Endodermal cell (in vitro differentiated cells): ENCODE results near the gene KLHL22. TPM values are rescaled to one million over a fixed set of nuclear protein-coding genes. Genes with fewer than 3 reads are reported as not detected.

Experiments used
- DNase-seq: peaks from one replicate; pipeline ENCODE4 v3.0.0-alpha.2; 2017
- H3K27ac ChIP-seq: 2 replicates; pipeline ENCODE4 v1.5.1; 2013; ENCODE audit warnings: mild to moderate bottlenecking, low read depth, low read length, moderate library complexity
- H3K27me3 ChIP-seq: 2 replicates; pipeline ENCODE4 v1.6.1; 2013; ENCODE audit warnings: mild to moderate bottlenecking, low read length, moderate library complexity; ENCODE audit not compliant: insufficient read depth, control insufficient read depth, poor library complexity, severe bottlenecking
- H3K36me3 ChIP-seq: 2 replicates; pipeline ENCODE4 v1.7.0; 2013; ENCODE audit warnings: mild to moderate bottlenecking, low read length, moderate library complexity; ENCODE audit not compliant: control insufficient read depth, insufficient read depth
- H3K4me1 ChIP-seq: one replicate; pipeline ENCODE4 v1.7.0; 2013; ENCODE audit warnings: low read length; ENCODE audit not compliant: control insufficient read depth, insufficient read depth
- H3K4me3 ChIP-seq: 2 replicates; pipeline ENCODE4 v1.5.1; 2013; ENCODE audit warnings: mild to moderate bottlenecking, low read length, moderate library complexity
- H3K9ac ChIP-seq: 2 replicates; pipeline ENCODE4 v1.6.1; 2013; ENCODE audit warnings: mild to moderate bottlenecking, low read length, moderate library complexity; ENCODE audit not compliant: poor library complexity, severe bottlenecking; ENCODE audit errors: extremely low read depth
- H3K9me3 ChIP-seq: 2 replicates; pipeline ENCODE4 v1.6.1; 2013; ENCODE audit warnings: mild to moderate bottlenecking, low read length, moderate library complexity; ENCODE audit not compliant: control insufficient read depth
- H3K27ac Mint-ChIP-seq: 2 replicates; pipeline ENCODE4 v1.8.0; 2020; ENCODE audit warnings: mixed read lengths
- H3K27me3 Mint-ChIP-seq: 2 replicates; pipeline ENCODE4 v1.8.0; 2021; ENCODE audit warnings: mild to moderate bottlenecking, mixed read lengths; ENCODE audit not compliant: insufficient read depth
- H3K36me3 Mint-ChIP-seq: 2 replicates; pipeline ENCODE4 v1.8.0; 2020; ENCODE audit warnings: low read depth, mixed read lengths
- H3K4me1 Mint-ChIP-seq: 2 replicates; pipeline ENCODE4 v1.8.0; 2020; ENCODE audit warnings: mixed read lengths
- H3K4me3 Mint-ChIP-seq: 2 replicates; pipeline ENCODE4 v1.8.0; 2020; ENCODE audit warnings: mild to moderate bottlenecking, moderate library complexity, mixed read lengths
- H3K9me3 Mint-ChIP-seq: 2 replicates; pipeline ENCODE4 v1.8.0; 2020; ENCODE audit warnings: mild to moderate bottlenecking, mixed read lengths
- WGBS, 2 experiments: methylation state at CpG; one replicate each; pipeline versions ENCODE4 v1.1.5 to v1.1.7; 2013; ENCODE audit warnings: missing lambda C conversion rate in 2 of 2, mixed read lengths in 1 of 2; ENCODE audit not compliant: insufficient coverage in 1 of 2, insufficient read length in 1 of 2; 5-methylcytosine and 5-hydroxymethylcytosine counted together
- total RNA-seq, 2 donors: library from RNA; stranded (reverse); fragmentation: NEBNext Ultra II Directional in 1 of 2; extraction: Animal tissue kit (Norgen Biotek cat#: 25700) in 1 of 2; gene quantifications; 2 replicates in 1 of 2; 3 replicates in 1 of 2; pipeline ENCODE4 v1.2.1, GENCODE V29; 2021
- TF ChIP-seq, protein P1 (sequence below): fragments of 200-600 bp; sonication (generic); conservative IDR thresholded peaks from 2 replicates; pipeline ENCODE4 v1.5.0; 2021; ENCODE audit warnings: antibody characterized with exemption, mild to moderate bottlenecking

The KLHL22 gene
- total RNA-seq, 2 donors from 2014 or later: 26.5 to 32.8 TPM

DNA sequence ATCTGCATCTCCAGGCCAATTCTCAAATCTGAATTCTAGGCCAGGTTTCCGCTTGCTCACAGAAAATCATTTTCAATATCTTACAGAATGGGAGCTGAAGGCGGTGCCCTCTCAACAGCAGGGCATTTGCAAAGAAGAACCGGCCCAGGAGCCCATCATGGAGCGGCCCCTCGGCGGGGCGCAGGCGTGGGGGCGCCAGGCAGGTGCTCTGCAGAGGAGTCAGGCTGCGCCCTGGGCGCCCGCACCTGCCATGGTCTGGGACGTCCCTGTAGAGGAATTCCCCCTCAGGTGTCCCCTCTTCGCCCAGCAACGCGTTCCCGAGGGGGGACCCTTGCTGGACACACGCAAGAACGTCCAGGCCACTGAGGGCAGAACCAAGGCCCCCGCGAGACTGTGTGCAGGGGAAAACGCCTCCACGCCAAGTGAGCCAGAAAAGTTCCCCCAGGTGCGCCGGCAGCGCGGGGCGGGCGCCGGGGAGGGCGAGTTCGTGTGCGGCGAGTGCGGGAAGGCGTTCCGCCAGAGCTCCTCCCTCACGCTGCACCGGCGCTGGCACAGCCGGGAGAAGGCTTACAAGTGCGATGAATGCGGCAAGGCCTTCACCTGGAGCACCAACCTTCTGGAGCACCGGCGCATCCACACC, 90.2 kb downstream of the KLHL22 start:
- TF ChIP-seq, protein P1, sequence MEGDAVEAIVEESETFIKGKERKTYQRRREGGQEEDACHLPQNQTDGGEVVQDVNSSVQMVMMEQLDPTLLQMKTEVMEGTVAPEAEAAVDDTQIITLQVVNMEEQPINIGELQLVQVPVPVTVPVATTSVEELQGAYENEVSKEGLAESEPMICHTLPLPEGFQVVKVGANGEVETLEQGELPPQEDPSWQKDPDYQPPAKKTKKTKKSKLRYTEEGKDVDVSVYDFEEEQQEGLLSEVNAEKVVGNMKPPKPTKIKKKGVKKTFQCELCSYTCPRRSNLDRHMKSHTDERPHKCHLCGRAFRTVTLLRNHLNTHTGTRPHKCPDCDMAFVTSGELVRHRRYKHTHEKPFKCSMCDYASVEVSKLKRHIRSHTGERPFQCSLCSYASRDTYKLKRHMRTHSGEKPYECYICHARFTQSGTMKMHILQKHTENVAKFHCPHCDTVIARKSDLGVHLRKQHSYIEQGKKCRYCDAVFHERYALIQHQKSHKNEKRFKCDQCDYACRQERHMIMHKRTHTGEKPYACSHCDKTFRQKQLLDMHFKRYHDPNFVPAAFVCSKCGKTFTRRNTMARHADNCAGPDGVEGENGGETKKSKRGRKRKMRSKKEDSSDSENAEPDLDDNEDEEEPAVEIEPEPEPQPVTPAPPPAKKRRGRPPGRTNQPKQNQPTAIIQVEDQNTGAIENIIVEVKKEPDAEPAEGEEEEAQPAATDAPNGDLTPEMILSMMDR: no peak
- H3K36me3 Mint-ChIP-seq: peaks cover 56% of the 10 kb centered on the region
- no peak overlapping the region for H3K4me3 Mint-ChIP-seq
- no peak overlapping the region for H3K27ac ChIP-seq
- no peak overlapping the region for H3K27ac Mint-ChIP-seq
- no peak overlapping the region for H3K9ac ChIP-seq
- no peaks in the 10 kb centered on the region for H3K27me3 ChIP-seq
- DNase-seq: no peak
- no peaks in the 10 kb centered on the region for H3K4me1 ChIP-seq
- WGBS, 2 experiments: 96 to 98% methylated on average over 31 to 45 of the region's 45 CpGs
- H3K4me3 ChIP-seq: no peak overlapping the region
- H3K36me3 ChIP-seq: peaks cover 47% of the 10 kb centered on the region
- no peaks in the 10 kb centered on the region for H3K27me3 Mint-ChIP-seq
- H3K4me1 Mint-ChIP-seq: no peaks in the 10 kb centered on the region
- H3K9me3 Mint-ChIP-seq: no peaks in the 10 kb centered on the region
- H3K9me3 ChIP-seq: no peaks in the 10 kb centered on the region

DNA sequence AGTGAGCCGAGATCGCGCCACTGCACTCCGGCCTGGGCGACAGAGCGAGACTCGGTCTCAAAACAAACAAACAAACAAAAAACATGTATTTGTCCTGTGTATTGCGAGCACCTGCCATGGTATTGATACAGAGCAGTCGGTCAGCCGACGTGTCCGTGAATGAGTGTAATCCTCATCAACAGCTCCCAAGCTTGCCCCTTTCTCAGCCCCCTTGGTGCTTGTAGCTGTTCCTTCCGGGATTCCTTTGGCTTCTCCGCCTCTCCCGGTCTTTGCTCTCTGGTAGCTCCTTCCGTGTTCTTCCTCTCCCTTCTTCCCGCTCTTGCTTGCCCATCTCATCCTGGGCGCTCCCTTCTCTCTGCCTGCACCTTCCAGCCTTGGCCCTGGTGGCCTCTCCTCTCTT, 90.7 kb downstream of the KLHL22 start:
- Histone ChIP-seq H3K36me3 (peaks cover 50% of the 10 kb centered on the region), H3K27ac (no peak overlapping the region), H3K27me3 (no peaks in the 10 kb centered on the region), H3K9ac (no peak overlapping the region), H3K4me1 (no peaks in the 10 kb centered on the region), H3K4me3 (no peak overlapping the region), H3K9me3 (no peaks in the 10 kb centered on the region)
- peaks cover under 1% of the 10 kb centered on the region for H3K4me1 Mint-ChIP-seq
- H3K27ac Mint-ChIP-seq: no peak overlapping the region
- H3K27me3 Mint-ChIP-seq: no peaks in the 10 kb centered on the region
- peaks cover 55% of the 10 kb centered on the region for H3K36me3 Mint-ChIP-seq
- DNase-seq: peak; percentile 13
- H3K9me3 Mint-ChIP-seq: no peaks in the 10 kb centered on the region
- WGBS, 2 experiments: 95 to 97% methylated on average over 18 of the region's 18 CpGs
- H3K4me3 Mint-ChIP-seq: no peak overlapping the region
- TF ChIP-seq, protein P1: no peak

DNA sequence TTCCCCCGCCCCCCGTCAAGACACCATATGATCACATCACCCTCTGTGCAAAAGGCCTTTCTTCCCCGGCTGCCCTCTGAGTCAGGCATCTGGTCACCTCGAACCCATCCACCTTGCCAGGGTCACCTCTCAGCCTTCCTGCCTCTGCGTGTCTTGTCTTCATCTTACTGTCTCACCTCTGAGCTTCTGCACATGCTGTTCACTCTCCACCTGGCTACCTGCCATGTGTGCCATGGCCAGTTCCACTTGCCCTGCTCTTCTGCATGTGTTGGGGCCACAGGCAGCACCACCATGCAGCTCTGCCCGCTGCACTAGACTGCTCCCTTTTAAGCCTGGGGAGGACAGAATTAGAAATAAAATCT, 91.8 kb downstream of the KLHL22 start:
- no peaks in the 10 kb centered on the region for H3K9me3 ChIP-seq
- no peaks in the 10 kb centered on the region for H3K27me3 Mint-ChIP-seq
- H3K36me3 ChIP-seq: peaks cover 50% of the 10 kb centered on the region
- peaks cover 50% of the 10 kb centered on the region for H3K36me3 Mint-ChIP-seq
- 92 to 95% methylated on average over 6 of the region's 6 CpGs for WGBS, 2 experiments
- no peak overlapping the region for H3K27ac ChIP-seq
- H3K4me3 Mint-ChIP-seq: no peak overlapping the region
- peaks cover 10% of the 10 kb centered on the region for H3K4me1 Mint-ChIP-seq
- peak; percentile 18 for DNase-seq
- H3K4me3 ChIP-seq: no peak overlapping the region
- no peak overlapping the region for H3K27ac Mint-ChIP-seq
- H3K9me3 Mint-ChIP-seq: no peaks in the 10 kb centered on the region
- no peak overlapping the region for H3K9ac ChIP-seq
- H3K4me1 ChIP-seq: no peaks in the 10 kb centered on the region
- H3K27me3 ChIP-seq: no peaks in the 10 kb centered on the region
- TF ChIP-seq, protein P1: no peak
